Measurements from ENCODE around the gene NLRC3. TPM values are rescaled to one million over a fixed set of nuclear protein-coding genes. Genes with fewer than 3 reads are reported as not detected.
A peak's percentile ranks its signal among the peaks of the same experiment; 100 is the strongest.

The NLRC3 gene
- total RNA-seq, 8 experiments from 2014 or later: 0.41 to 1.5 (median 0.62) TPM

DNA sequence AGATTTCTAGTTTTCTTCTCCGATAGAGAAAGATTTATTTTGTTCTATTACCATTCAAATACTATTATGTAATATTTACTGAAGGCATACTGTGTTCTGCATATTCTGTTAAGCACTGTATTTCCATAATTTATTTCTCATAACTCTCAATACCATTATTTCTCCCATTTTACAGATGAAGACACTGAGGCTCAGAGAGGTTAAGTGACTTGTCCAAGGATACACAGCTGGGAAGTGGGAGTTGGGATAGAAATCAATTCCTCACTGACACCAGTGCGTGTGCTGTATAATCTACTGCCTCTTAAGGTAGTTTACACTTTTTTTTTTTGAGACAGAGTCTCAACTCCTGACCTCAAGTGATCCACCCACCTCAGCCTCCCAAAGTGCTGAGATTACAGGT, 7.4 kb downstream of the NLRC3 start:
- no peak overlapping the region for H3K4me3 ChIP-seq
- no peak for ATAC-seq (replicated peaks in 6 of 8)
- 70 to 100% (median 96%) methylated on average over 1 to 2 of the region's 2 CpGs; no CpG with 5 or more reads in 2 of the 10 experiments for WGBS, 10 experiments
- H3K4me1 ChIP-seq (replicated peaks in 1 of 2): no peaks in the 10 kb centered on the region
- no peak overlapping the region for H3K27ac ChIP-seq
- in situ Hi-C loops (cut with MboI; ENCODE audit: low pct_unique_long_range_greater_than_20kb in 2 of 9, low sequenced_read_pairs in 9 of 9, unreplicated experiment in 9 of 9): no loop called here

DNA sequence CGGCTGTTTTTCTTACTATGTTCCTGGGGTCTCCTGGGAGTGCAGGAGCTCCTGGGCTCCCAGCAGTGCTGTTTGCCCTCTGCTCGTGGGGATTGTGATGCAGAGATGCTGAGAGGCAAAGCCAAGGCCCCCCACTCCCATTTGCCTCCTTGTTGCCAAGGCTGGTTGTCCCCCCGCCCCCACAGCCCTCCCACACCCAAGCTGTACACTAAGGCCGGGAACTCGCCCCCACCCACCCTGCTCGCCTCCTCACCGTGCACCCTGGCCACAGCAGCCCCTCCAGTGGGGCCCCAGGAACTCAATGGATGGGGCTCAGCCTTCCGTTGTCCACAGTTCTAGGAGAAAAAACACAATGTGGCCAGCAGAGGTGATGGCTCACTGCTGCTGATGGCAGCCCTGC, 10.2 kb downstream of the NLRC3 start:
- no peaks in the 10 kb centered on the region for H3K4me1 ChIP-seq (replicated peaks in 1 of 2)
- 20 to 100% (median 67%) methylated on average over 1 to 3 of the region's 8 CpGs; no CpG with 5 or more reads in 1 of the 10 experiments for WGBS, 10 experiments
- in situ Hi-C loops (cut with MboI; ENCODE audit: low pct_unique_long_range_greater_than_20kb in 2 of 9, low sequenced_read_pairs in 9 of 9, unreplicated experiment in 9 of 9): no loop called here
- no peak overlapping the region for H3K27ac ChIP-seq
- ATAC-seq (replicated peaks in 6 of 8): no peak
- H3K4me3 ChIP-seq: no peak overlapping the region

DNA sequence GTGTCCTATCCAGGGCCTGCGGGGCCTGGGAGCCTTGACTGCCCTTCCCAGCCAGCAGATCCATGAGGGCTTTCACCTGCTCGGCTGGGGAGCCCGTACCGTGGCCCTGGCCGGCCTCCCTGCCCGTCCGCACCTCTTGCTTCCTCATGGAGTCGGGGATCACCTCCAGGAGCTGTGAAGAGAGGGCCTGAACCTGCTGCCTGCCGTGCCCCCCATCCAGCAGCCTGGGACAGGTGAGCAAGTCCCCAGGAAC, 12.4 kb downstream of the NLRC3 start:
- 74 to 94% (median 87%) methylated on average over 4 to 9 of the region's 9 CpGs; no CpG with 5 or more reads in 6 of the 10 experiments for WGBS, 10 experiments
- no peak overlapping the region for H3K4me3 ChIP-seq
- in situ Hi-C loops (cut with MboI; ENCODE audit: low pct_unique_long_range_greater_than_20kb in 2 of 9, low sequenced_read_pairs in 9 of 9, unreplicated experiment in 9 of 9): no loop called here
- H3K4me1 ChIP-seq (replicated peaks in 1 of 2): no peaks in the 10 kb centered on the region
- ATAC-seq (replicated peaks in 6 of 8): no peak
- no peak overlapping the region for H3K27ac ChIP-seq

DNA sequence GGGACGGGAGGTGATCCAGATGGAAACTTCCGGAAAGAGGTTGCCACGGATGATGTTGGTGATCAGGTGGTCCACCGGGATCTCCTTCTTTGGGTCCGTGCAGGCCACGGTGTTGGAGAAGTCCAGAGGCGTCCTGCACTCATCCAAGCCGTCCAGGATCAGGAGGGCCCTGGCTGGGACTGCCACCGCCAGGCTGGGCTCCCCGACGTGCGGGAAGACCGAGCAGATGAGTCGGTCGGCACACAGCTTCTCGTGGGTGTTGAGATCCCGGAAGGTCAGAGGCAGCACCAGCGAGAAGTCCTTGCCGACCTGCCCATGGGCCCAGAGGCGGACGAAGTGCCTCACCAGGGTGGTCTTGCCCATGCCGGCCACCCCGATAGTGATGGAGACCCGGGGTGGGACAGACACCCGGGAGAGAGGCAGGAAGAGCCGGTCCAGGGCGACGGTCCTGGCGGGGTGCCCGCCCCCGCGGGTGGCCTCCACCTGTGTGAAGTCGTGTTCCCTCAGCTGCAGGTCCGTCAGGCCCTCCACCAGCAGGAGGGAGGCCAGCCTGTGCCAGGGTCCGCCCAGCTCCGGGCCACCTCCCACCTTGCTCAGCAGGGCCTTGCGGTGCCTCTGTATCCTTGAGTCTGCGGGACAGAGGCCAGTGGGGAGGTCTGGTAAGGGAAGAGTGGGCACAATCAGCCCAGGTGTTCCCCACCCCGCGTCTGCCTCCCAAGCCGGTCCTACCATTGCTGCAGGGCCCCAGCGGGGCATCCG, 12.9 kb downstream of the NLRC3 start:
- ATAC-seq (replicated peaks in 6 of 8): no peak
- in situ Hi-C loops (cut with MboI; ENCODE audit: low pct_unique_long_range_greater_than_20kb in 2 of 9, low sequenced_read_pairs in 9 of 9, unreplicated experiment in 9 of 9): no loop called here
- WGBS, 10 experiments: 80 to 100% (median 100%) methylated on average over 1 to 8 of the region's 43 CpGs; no CpG with 5 or more reads in 5 of the 10 experiments
- no peak overlapping the region for H3K27ac ChIP-seq
- no peak overlapping the region for H3K4me3 ChIP-seq
- H3K4me1 ChIP-seq (replicated peaks in 1 of 2): no peaks in the 10 kb centered on the region

DNA sequence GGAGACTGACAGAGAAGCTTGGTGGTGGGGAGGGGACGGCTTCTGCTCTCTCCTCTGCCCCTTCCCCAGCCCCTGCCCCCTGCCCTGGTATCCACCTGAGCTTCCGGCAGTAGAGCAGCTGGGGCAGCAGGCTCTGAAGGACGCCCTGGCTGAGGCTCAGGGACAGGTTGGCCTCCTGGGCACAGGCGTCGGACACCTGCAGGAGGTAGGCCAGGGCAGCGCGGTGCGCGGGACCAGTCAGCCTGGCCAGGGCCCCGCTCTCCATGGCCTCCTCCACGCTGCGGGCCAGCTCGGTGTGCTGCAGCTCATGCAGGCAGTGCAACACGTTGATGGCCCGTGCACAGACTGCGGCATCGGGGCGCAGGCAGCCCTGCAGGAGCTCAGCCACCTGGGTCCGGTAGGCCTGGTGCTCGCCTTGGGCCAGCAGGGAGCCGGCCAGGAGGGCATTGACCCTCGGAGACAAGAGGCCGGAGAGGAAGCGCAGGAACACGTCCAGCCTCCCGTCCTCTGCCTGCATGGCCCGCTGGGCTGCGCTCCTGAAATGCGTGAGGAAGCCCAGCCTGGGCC, 14.2 kb downstream of the NLRC3 start:
- H3K4me1 ChIP-seq (replicated peaks in 1 of 2): no peaks in the 10 kb centered on the region
- H3K27ac ChIP-seq: no peak overlapping the region
- no peak overlapping the region for H3K4me3 ChIP-seq
- 50 to 93% (median 83%) methylated on average over 1 to 8 of the region's 29 CpGs; no CpG with 5 or more reads in 5 of the 10 experiments for WGBS, 10 experiments
- in situ Hi-C loops (cut with MboI; ENCODE audit: low pct_unique_long_range_greater_than_20kb in 2 of 9, low sequenced_read_pairs in 9 of 9, unreplicated experiment in 9 of 9): no loop called here
- ATAC-seq (replicated peaks in 6 of 8): no peak

DNA sequence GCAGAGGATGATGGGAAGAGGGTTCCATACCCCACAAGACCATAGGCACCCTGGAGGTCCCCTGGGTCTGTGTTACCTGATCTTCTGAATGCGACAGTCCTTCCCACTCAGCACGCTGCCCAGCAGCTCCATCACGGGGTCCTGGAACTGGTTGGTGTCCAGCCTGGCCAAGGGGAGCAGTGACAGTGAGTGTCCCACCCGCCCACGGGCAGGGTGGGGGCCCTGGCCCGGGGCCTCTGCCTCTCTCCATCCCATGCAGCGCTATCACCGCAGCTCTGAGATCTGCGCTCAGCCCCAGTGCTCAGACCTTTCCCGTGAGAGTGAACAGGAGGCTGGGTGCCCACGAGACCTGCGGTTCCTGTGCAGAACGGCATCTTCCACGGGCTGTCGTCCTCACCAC, 15.6 kb downstream of the NLRC3 start:
- no peak for ATAC-seq (replicated peaks in 6 of 8)
- Histone ChIP-seq H3K27ac (no peak overlapping the region), H3K4me1 (replicated peaks in 1 of 2) (no peaks in the 10 kb centered on the region), H3K4me3 (no peak overlapping the region)
- in situ Hi-C loops (cut with MboI; ENCODE audit: low pct_unique_long_range_greater_than_20kb in 2 of 9, low sequenced_read_pairs in 9 of 9, unreplicated experiment in 9 of 9): no loop called here
- 70 to 100% (median 87%) methylated on average over 2 to 3 of the region's 15 CpGs; no CpG with 5 or more reads in 7 of the 10 experiments for WGBS, 10 experiments

DNA sequence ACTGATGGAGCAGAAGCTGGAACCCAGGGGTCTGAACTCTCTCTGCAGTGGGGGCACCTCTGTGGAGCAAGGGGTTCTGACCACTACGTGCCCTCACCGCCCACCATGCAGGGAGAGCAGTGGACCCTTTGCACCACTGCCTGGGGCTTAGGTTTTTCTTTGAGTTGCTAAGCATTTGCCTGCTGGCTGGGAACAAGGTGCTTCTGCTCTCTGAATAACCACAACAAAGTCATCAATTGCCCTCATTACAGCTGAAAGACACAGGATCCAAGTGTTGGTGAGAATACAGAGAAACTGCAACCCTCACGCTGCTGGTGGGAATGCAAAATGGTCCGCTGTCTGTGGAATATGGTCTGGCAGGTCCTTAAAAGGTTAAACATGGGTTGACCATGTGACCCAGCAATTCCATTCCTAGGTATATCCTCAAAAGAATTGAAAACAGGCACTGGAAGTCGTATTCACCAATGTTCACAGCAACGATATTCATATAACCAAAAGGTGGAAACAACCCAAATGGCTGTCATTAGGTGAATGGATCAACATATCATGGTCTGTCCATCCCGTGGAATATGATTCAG, 22.8 kb downstream of the NLRC3 start:
- ATAC-seq (replicated peaks in 6 of 8): no peak
- 60 to 86% (median 67%) methylated on average over 1 to 5 of the region's 7 CpGs; no CpG with 5 or more reads in 1 of the 10 experiments for WGBS, 10 experiments
- no peak overlapping the region for H3K27ac ChIP-seq
- in situ Hi-C loops (cut with MboI; ENCODE audit: low pct_unique_long_range_greater_than_20kb in 2 of 9, low sequenced_read_pairs in 9 of 9, unreplicated experiment in 9 of 9): no loop called here
- no peak overlapping the region for H3K4me3 ChIP-seq
- no peaks in the 10 kb centered on the region for H3K4me1 ChIP-seq (replicated peaks in 1 of 2)

DNA sequence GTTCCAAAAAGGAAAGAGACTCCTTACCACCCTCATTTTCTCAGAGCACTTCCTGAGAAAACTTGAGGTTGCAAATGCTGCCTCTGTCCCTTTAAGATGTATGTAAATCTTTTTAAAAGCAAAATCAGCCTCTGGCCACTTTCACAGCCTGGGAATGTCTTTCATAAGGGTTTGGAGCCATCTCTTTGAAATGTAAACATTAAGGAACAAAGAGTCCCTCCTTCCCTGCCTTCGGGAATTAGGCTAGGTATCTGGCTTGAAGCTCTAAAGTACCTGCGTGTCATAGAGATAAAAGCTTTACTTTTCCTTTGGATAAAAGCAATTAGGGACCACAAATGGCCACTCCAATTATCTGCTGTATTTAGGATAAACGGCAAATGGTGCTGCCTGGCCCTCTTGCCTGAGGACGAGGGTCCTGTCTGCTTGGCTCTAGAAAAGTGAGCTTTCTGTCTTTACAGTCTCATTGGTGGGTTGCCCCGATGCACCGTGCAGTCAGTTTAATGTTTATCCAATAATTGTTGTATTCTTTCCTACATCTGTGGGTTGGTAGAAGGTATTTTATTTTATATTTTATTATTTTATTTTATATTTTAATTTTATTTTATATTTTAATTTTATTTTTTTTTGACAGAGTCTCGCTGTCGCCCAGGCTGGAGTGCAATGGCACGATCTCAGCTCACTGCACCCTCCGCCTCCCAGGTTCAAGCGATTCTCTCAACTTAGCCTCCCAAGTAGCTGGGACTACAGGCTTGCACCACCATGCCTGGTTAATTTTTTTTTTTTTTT, 23.9 kb downstream of the NLRC3 start:
- peak in 1 of 8 experiments; percentile 86 for ATAC-seq (replicated peaks in 6 of 8)
- in situ Hi-C loops (cut with MboI; ENCODE audit: low pct_unique_long_range_greater_than_20kb in 2 of 9, low sequenced_read_pairs in 9 of 9, unreplicated experiment in 9 of 9): no loop called here
- Histone ChIP-seq H3K27ac (no peak overlapping the region), H3K4me3 (no peak overlapping the region), H3K4me1 (replicated peaks in 1 of 2) (no peaks in the 10 kb centered on the region)
- WGBS, 10 experiments: 20 to 89% (median 58%) methylated on average over 7 to 11 of the region's 11 CpGs

DNA sequence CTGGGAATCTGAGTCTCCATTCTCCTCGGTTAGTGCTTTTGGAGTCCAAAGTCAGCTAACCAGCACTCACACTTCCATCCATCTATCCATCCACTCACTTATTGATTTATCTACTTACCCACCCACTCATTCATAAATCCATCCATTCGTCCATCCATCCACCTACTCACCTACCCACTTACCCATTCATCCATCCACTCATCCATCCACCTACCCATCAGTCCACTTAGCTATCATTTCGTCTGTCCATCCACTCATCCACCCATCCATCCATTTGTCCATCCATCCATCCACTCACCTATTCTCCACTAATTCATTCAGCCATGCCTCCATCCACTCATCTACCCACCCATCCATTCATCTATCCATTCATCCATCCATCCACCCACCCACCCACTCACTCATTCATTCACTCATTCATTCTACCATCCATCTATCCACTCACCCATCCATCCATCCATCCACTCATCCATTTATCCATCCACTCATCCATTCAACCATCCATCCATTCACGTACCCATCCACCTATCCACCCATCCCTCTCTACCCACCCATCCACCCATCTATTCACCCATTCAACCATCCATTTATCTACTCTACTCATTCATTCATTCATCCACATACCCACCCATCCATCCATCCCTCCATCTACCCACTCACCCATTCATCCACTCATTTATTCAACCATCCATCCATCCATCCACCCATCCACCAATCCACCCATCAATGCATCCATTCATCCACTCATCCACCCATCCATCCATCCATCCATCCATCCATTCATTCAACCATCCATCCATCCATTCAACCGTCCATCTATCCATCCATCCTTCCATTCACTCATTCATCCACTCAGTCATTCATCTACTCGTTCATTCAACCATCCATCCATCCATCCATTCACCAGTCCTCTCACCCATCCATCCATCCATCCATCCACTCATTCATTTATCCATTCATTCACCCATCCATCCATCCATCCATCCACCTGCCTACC, 26.1 kb downstream of the NLRC3 start:
- Histone ChIP-seq H3K4me1 (replicated peaks in 1 of 2) (no peaks in the 10 kb centered on the region), H3K27ac (no peak overlapping the region), H3K4me3 (no peak overlapping the region)
- no peak for ATAC-seq (replicated peaks in 6 of 8)
- 19 to 100% (median 78%) methylated on average over 1 to 6 of the region's 6 CpGs for WGBS, 10 experiments
- in situ Hi-C loops (cut with MboI; ENCODE audit: low pct_unique_long_range_greater_than_20kb in 2 of 9, low sequenced_read_pairs in 9 of 9, unreplicated experiment in 9 of 9): no loop called here

DNA sequence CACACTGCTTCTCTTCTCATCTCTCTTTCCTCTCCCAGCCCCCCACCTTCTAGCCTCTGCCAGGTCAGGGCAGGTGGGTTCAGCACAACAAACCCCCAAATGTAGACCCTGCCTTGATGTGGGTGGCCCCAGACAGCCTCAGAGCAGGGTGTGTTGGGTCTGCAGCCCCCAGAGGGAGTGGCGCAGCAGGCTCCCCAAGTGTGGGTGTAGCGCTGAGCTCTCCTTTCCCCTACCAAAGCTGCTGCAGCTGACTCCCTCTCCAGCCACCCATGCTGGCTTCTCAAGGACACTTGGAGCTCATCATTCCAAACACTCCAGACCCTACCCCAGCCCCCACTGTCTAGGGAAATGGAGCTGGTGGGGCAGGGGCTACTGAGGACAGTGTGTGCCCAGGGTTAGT, 27.3 kb downstream of the NLRC3 start:
- WGBS, 10 experiments: 92 to 100% (median 100%) methylated on average over 1 to 2 of the region's 2 CpGs; no CpG with 5 or more reads in 7 of the 10 experiments
- Histone ChIP-seq H3K4me1 (replicated peaks in 1 of 2) (no peaks in the 10 kb centered on the region), H3K27ac (no peak overlapping the region), H3K4me3 (no peak overlapping the region)
- ATAC-seq (replicated peaks in 6 of 8): no peak
- in situ Hi-C loops (cut with MboI; ENCODE audit: low pct_unique_long_range_greater_than_20kb in 2 of 9, low sequenced_read_pairs in 9 of 9, unreplicated experiment in 9 of 9): no loop called here

DNA sequence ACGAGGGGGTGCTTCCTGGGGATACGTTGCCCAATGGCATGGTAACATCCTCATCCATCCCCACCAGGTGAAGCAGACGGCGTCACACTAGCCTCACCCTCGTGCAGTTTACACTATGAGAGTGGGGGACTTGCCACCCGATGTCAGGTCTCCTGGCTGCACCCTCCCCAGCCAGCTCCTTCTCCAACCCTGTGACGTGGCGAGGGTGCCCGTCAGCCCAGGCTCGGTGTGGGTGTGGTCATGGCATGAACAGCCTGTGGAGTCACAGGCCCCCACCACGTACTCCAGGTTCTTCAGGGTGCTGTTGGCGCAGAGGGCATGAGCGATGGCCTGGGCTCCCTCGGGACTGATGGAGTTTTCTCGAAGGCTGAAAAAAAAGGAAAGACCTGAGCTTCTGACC, 28.3 kb downstream of the NLRC3 start:
- no peak for ATAC-seq (replicated peaks in 6 of 8)
- 78 to 100% (median 83%) methylated on average over 1 to 6 of the region's 15 CpGs; no CpG with 5 or more reads in 6 of the 10 experiments for WGBS, 10 experiments
- Histone ChIP-seq H3K27ac (no peak overlapping the region), H3K4me3 (no peak overlapping the region), H3K4me1 (replicated peaks in 1 of 2) (no peaks in the 10 kb centered on the region)
- in situ Hi-C loops (cut with MboI; ENCODE audit: low pct_unique_long_range_greater_than_20kb in 2 of 9, low sequenced_read_pairs in 9 of 9, unreplicated experiment in 9 of 9): no loop called here

DNA sequence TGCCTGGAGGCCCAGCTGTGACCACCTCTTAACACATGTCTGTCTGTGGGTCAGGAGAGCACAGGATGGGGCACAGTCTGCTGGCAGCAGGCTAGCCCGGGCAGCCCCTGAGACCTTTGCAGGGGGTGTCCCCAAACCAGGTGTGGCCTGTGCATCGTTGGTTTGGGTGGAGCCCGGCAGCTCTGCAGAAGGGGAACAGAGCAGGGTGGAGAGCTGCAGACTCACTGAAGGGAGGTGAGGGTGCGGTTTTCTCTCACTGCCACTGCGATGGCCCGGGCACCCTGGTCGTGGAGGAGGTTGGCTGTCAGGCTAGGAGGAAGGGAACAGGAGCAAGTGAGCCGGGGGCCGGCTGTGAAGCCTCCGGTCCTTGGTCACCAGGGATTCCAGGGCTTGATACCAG, 28.8 kb downstream of the NLRC3 start:
- WGBS, 10 experiments: 29 to 90% (median 68%) methylated on average over 1 to 4 of the region's 10 CpGs; no CpG with 5 or more reads in 6 of the 10 experiments
- in situ Hi-C loops (cut with MboI; ENCODE audit: low pct_unique_long_range_greater_than_20kb in 2 of 9, low sequenced_read_pairs in 9 of 9, unreplicated experiment in 9 of 9): no loop called here
- ATAC-seq (replicated peaks in 6 of 8): peak in 2 of 8 experiments; percentile 44 to 51

More for the DNA sequence above, 28.8 kb downstream of the NLRC3 start:
- H3K27ac ChIP-seq: no peak overlapping the region
- H3K4me1 ChIP-seq (replicated peaks in 1 of 2): no peaks in the 10 kb centered on the region
- no peak overlapping the region for H3K4me3 ChIP-seq
